H1 (cell line): ENCODE data around the gene FLRT1.

Source experiments
- BACH1 ChIP-seq: IDR thresholded peaks from 2 replicates; pipeline ENCODE4 v1.6.1; 2012; ENCODE audit warnings: low read length, improper control_type of control experiment
- CEBPB ChIP-seq: IDR thresholded peaks from 2 replicates; pipeline ENCODE4 v1.6.1; 2012; ENCODE audit warnings: low read depth, low read length
- CHD2 ChIP-seq: IDR thresholded peaks from 2 replicates; pipeline ENCODE4 v1.6.1; 2012; ENCODE audit warnings: low read length, improper control_type of control experiment
- CREB1 ChIP-seq: IDR thresholded peaks from 2 replicates; pipeline ENCODE4 v1.6.1; 2012; ENCODE audit warnings: inconsistent platforms
- CTCF ChIP-seq, 3 experiments: IDR thresholded peaks; 1 replicate in 2 of 3; 2 replicates in 1 of 3; pipeline versions ENCODE4 v1.5.1 to v1.6.1; 2011; ENCODE audit warnings: low read length in 3 of 3, mild to moderate bottlenecking in 3 of 3, inconsistent platforms in 2 of 3, low read depth in 1 of 3, moderate library complexity in 1 of 3; ENCODE audit not compliant: insufficient read depth in 1 of 3; ENCODE audit errors: control extremely low read depth in 1 of 3
- GABPA ChIP-seq: IDR thresholded peaks from 2 replicates; pipeline ENCODE4 v1.6.1; 2011; ENCODE audit warnings: mild to moderate bottlenecking, low read length, moderate library complexity, borderline replicate concordance; ENCODE audit not compliant: insufficient read depth
- GTF2F1 ChIP-seq: IDR thresholded peaks from 2 replicates; pipeline ENCODE4 v1.6.1; 2012; ENCODE audit warnings: low read depth, low read length, improper control_type of control experiment, borderline replicate concordance
- JUND ChIP-seq: IDR thresholded peaks from 2 replicates; pipeline ENCODE4 v1.6.1; 2011; ENCODE audit warnings: mild to moderate bottlenecking, improper control_type of control experiment, low read length
- MAX ChIP-seq: IDR thresholded peaks from 2 replicates; pipeline ENCODE4 v1.6.1; 2012; ENCODE audit warnings: inconsistent platforms
- POLR2A ChIP-seq, 2 experiments: IDR thresholded peaks; 1 replicate in 1 of 2; 2 replicates in 1 of 2; pipeline ENCODE4 v1.6.1; 2011; ENCODE audit warnings: low read depth in 2 of 2, low read length in 2 of 2, mild to moderate bottlenecking in 2 of 2; ENCODE audit errors: control extremely low read depth in 1 of 2
- SP1 ChIP-seq: IDR thresholded peaks from 2 replicates; pipeline ENCODE4 v1.6.1; 2011; ENCODE audit warnings: low read depth, low read length
- TEAD4 ChIP-seq: IDR thresholded peaks from 2 replicates; pipeline ENCODE4 v1.6.1; 2012; ENCODE audit warnings: low read depth, low read length, inconsistent platforms, mixed read lengths
- ZNF274 ChIP-seq: IDR thresholded peaks from 2 replicates; pipeline ENCODE4 v1.7.0; 2012; ENCODE audit warnings: low read length, borderline replicate concordance; ENCODE audit errors: extremely low read depth

- TF ChIP-seq POLR2A (IDR thresholded peaks at IDR 0.05; ENCODE audit: control extremely low read depth in 1 of 2, low read depth in 2 of 2, low read length in 2 of 2) (no peak), JUND (no peak), GABPA (no peak), ZNF274 (no peak), CEBPB (no peak), CHD2 (no peak), GTF2F1 (no peak), CTCF (IDR thresholded peaks at IDR 0.05; ENCODE audit: control extremely low read depth in 1 of 3, insufficient read depth in 1 of 3, low read depth in 1 of 3, low read length in 3 of 3) (no peak), SP1 (no peak), TEAD4 (no peak), CREB1 (no peak), BACH1 (no peak), MAX (no peak)
Measured at GRCh38 chr11:64036087-64037026, 626 bp downstream of the FLRT1 start.
